H1 (cell line): ENCODE measurements around the gene HK1. TPM values are rescaled to one million over a fixed set of nuclear protein-coding genes. Genes with fewer than 3 reads are reported as not detected.

Source experiments
- CTCF ChIA-PET: fragments of 300-600 bp; sonication (Branson Sonifier 250); formaldehyde crosslinking; loops from one replicate; lab custom pipeline; 2021; ENCODE audit not compliant: partially characterized antibody; lab: Charles Lee
- POLR2A ChIA-PET: fragments of 300-600 bp; sonication (Branson Sonifier 250); formaldehyde crosslinking; loops from one replicate; lab custom pipeline; 2021; ENCODE audit warnings: inconsistent platforms; ENCODE audit not compliant: partially characterized antibody; lab: Charles Lee
- DNase-seq, 2 experiments: peaks; one replicate each; pipeline versions ENCODE4 v3.0.0 to v3.0.0-alpha.2; 2010 to 2022; ENCODE audit warnings: low spot score in 2 of 2, low read depth in 1 of 2, mixed read lengths in 1 of 2
- FAIRE-seq: peaks from 2 replicates; lab custom pipeline; 2011; peaks lifted over from hg19 to GRCh38; lab: Jason Lieb, UNC
- H2AFZ ChIP-seq: 2 replicates; pipeline ENCODE4 v1.8.1; 2012; ENCODE audit warnings: low read length, inconsistent platforms
- H2AK5ac ChIP-seq: 2 replicates; pipeline ENCODE4 v1.6.1; 2013; ENCODE audit warnings: low read depth, low read length
- H2BK120ac ChIP-seq: replicated peaks from 2 replicates; pipeline ENCODE3; 2013; ENCODE audit warnings: low read depth, low read length, inconsistent platforms
- H2BK12ac ChIP-seq: 2 replicates; pipeline ENCODE4 v1.6.1; 2013; ENCODE audit warnings: low read depth, low read length
- H2BK15ac ChIP-seq: 2 replicates; pipeline ENCODE4 v1.6.1; 2013; ENCODE audit warnings: low read length
- H2BK20ac ChIP-seq: 2 replicates; pipeline ENCODE4 v1.6.1; 2013; ENCODE audit warnings: low read length
- H2BK5ac ChIP-seq: 2 replicates; pipeline ENCODE4 v1.6.1; 2013; ENCODE audit warnings: low read depth, low read length
- H3K14ac ChIP-seq: 2 replicates; pipeline ENCODE4 v1.6.1; 2013; ENCODE audit warnings: inconsistent platforms; ENCODE audit not compliant: insufficient read length
- H3K18ac ChIP-seq: 2 replicates; pipeline ENCODE4 v1.6.1; 2013; ENCODE audit warnings: low read length; ENCODE audit errors: extremely low read depth
- H3K23ac ChIP-seq: 2 replicates; pipeline ENCODE4 v1.6.1; 2013; ENCODE audit warnings: inconsistent platforms; ENCODE audit not compliant: insufficient read length
- H3K23me2 ChIP-seq: 2 replicates; pipeline ENCODE4 v1.6.1; 2013; ENCODE audit warnings: low read depth, low read length
- H3K27ac ChIP-seq: 2 replicates; pipeline ENCODE4 v1.6.1; 2011; ENCODE audit warnings: low read depth, low read length, inconsistent platforms
- H3K27me3 ChIP-seq, 4 experiments: replicated peaks in 1 of 4; 1 replicate in 1 of 4; 2 replicates in 3 of 4; pipeline versions ENCODE4 v1.6.1 to v1.8.1; 2011 to 2013; ENCODE audit warnings: low read length in 3 of 4, mild to moderate bottlenecking in 3 of 4, inconsistent platforms in 2 of 4, mixed read lengths in 2 of 4, moderate library complexity in 1 of 4; ENCODE audit not compliant: control insufficient read depth in 3 of 4, insufficient read depth in 3 of 4; ENCODE audit errors: extremely low read depth in 1 of 4
- H3K36me3 ChIP-seq, 4 experiments: 2 replicates each; pipeline versions ENCODE4 v1.6.1 to v1.8.1; 2011 to 2013; ENCODE audit warnings: mild to moderate bottlenecking in 4 of 4, low read length in 3 of 4, moderate library complexity in 2 of 4, control low read depth in 1 of 4, inconsistent platforms in 1 of 4; ENCODE audit not compliant: insufficient read depth in 4 of 4, control insufficient read depth in 2 of 4
- H3K4ac ChIP-seq: replicated peaks from 2 replicates; pipeline ENCODE3; 2013; ENCODE audit warnings: low read length, low read depth, mixed read lengths, inconsistent platforms; ENCODE audit not compliant: insufficient read length
- H3K4me1 ChIP-seq, 4 experiments: replicated peaks in 1 of 4; 1 replicate in 1 of 4; 2 replicates in 3 of 4; pipeline versions ENCODE4 v1.6.1 to v1.8.1; 2011 to 2013; ENCODE audit warnings: low read length in 3 of 4, inconsistent platforms in 2 of 4, mixed read lengths in 1 of 4; ENCODE audit not compliant: insufficient read depth in 4 of 4, control insufficient read depth in 3 of 4
- H3K4me2 ChIP-seq, 2 experiments: 2 replicates each; pipeline versions ENCODE4 v1.6.1 to v1.8.1; 2011 to 2013; ENCODE audit warnings: low read depth in 2 of 2, low read length in 2 of 2, control low read depth in 1 of 2, inconsistent platforms in 1 of 2, mild to moderate bottlenecking in 1 of 2; ENCODE audit not compliant: insufficient read depth in 1 of 2
- H3K4me3 ChIP-seq, 4 experiments: fragments of 200-600, 300-600 bp in 1 of 4; sonication (generic), shearing (Covaris generic), sonication (Bioruptor Twin) in 1 of 4; 2 replicates each; pipeline versions ENCODE4 v1.5.1 to v1.8.1; 2011 to 2016; ENCODE audit warnings: low read length in 4 of 4, low read depth in 3 of 4, control low read depth in 2 of 4, inconsistent platforms in 2 of 4, mild to moderate bottlenecking in 2 of 4, mixed read lengths in 1 of 4, moderate library complexity in 1 of 4; ENCODE audit not compliant: insufficient read depth in 2 of 4; ENCODE audit errors: extremely low read depth in 1 of 4
- H3K56ac ChIP-seq: replicated peaks from 2 replicates; pipeline ENCODE3; 2013; ENCODE audit warnings: low read depth, mild to moderate bottlenecking, mixed read lengths, low read length, inconsistent platforms; ENCODE audit not compliant: insufficient read length
- H3K79me1 ChIP-seq: 2 replicates; pipeline ENCODE4 v1.6.1; 2013; ENCODE audit warnings: low read depth, low read length, control low read depth
- H3K79me2 ChIP-seq, 2 experiments: 2 replicates each; pipeline versions ENCODE4 v1.6.1 to v1.8.1; 2012 to 2013; ENCODE audit warnings: low read length in 2 of 2, mild to moderate bottlenecking in 2 of 2, inconsistent platforms in 1 of 2; ENCODE audit not compliant: insufficient read depth in 2 of 2, control insufficient read depth in 1 of 2
- H3K9ac ChIP-seq, 4 experiments: replicated peaks in 1 of 4; 1 replicate in 1 of 4; 2 replicates in 3 of 4; pipeline versions ENCODE4 v1.6.1 to v1.8.1; 2011 to 2013; ENCODE audit warnings: low read depth in 3 of 4, low read length in 3 of 4, control low read depth in 2 of 4, mild to moderate bottlenecking in 2 of 4, moderate library complexity in 2 of 4, inconsistent platforms in 1 of 4; ENCODE audit errors: extremely low read depth in 1 of 4
- H3K9me3 ChIP-seq, 2 experiments: 2 replicates each; pipeline versions ENCODE4 v1.6.1 to v1.8.1; 2012 to 2013; ENCODE audit warnings: mild to moderate bottlenecking in 2 of 2, moderate library complexity in 2 of 2, control low read depth in 1 of 2, inconsistent platforms in 1 of 2, low read depth in 1 of 2, low read length in 1 of 2, mixed read lengths in 1 of 2; ENCODE audit not compliant: insufficient read depth in 2 of 2
- H4K20me1 ChIP-seq, 2 experiments: replicated peaks in 1 of 2; 2 replicates each; pipeline versions ENCODE3 to v1.8.1; 2011 to 2013; ENCODE audit warnings: inconsistent platforms in 2 of 2, low read length in 2 of 2, mild to moderate bottlenecking in 1 of 2; ENCODE audit not compliant: insufficient read depth in 2 of 2, control insufficient read depth in 1 of 2
- H4K5ac ChIP-seq: 2 replicates; pipeline ENCODE4 v1.6.1; 2013; ENCODE audit warnings: low read length, low read depth, mixed read lengths, inconsistent platforms; ENCODE audit not compliant: insufficient read length
- H4K8ac ChIP-seq: 2 replicates; pipeline ENCODE4 v1.8.0; 2013; ENCODE audit warnings: mild to moderate bottlenecking, moderate library complexity, low read length, inconsistent platforms; ENCODE audit not compliant: insufficient read depth; ENCODE audit errors: extremely low read depth
- H4K91ac ChIP-seq: replicated peaks from 2 replicates; pipeline ENCODE3; 2013; ENCODE audit warnings: low read length, mixed read lengths, inconsistent platforms; ENCODE audit not compliant: insufficient read length
- ASH2L ChIP-seq: fragments of 200-600, 300-600 bp; sonication (generic); IDR thresholded peaks from one replicate; pipeline ENCODE4 v1.7.1; 2017; ENCODE audit warnings: low read length
- CBX8 ChIP-seq: fragments of 300-800, 300-1000 bp; sonication (generic); IDR thresholded peaks from 2 replicates; pipeline ENCODE4 v1.7.1; 2016; ENCODE audit warnings: low read depth, low read length, borderline replicate concordance
- EZH2 ChIP-seq: fragments of 200-600 bp; sonication (generic); IDR thresholded peaks from 2 replicates; pipeline ENCODE4 v1.7.1; 2012; ENCODE audit warnings: low read depth, mild to moderate bottlenecking, moderate library complexity, low read length, inconsistent platforms; ENCODE audit not compliant: severe bottlenecking
- FOSL1 ChIP-seq: IDR thresholded peaks from 2 replicates; pipeline ENCODE4 v1.6.1; 2011; ENCODE audit warnings: mild to moderate bottlenecking, low read depth, low read length, moderate library complexity; ENCODE audit not compliant: insufficient read depth
- GTF2F1 ChIP-seq: IDR thresholded peaks from 2 replicates; pipeline ENCODE4 v1.6.1; 2012; ENCODE audit warnings: low read depth, low read length, improper control_type of control experiment, borderline replicate concordance
- HDAC2 ChIP-seq, 2 experiments: fragments of 300-600 bp in 1 of 2; sonication (generic) in 1 of 2; IDR thresholded peaks; 2 replicates each; pipeline ENCODE4 v1.6.1; 2011 to 2012; ENCODE audit warnings: low read depth in 2 of 2, low read length in 2 of 2, mild to moderate bottlenecking in 2 of 2, moderate library complexity in 2 of 2, borderline replicate concordance in 1 of 2, inconsistent platforms in 1 of 2
- KDM4A ChIP-seq: IDR thresholded peaks from one replicate; pipeline ENCODE4 v1.7.1; 2012; ENCODE audit warnings: low read depth, mild to moderate bottlenecking, moderate library complexity, low read length, inconsistent platforms; ENCODE audit not compliant: severe bottlenecking
- RBBP5 ChIP-seq: IDR thresholded peaks from 2 replicates; pipeline ENCODE4 v1.7.1; 2012; ENCODE audit warnings: low read depth, mild to moderate bottlenecking, inconsistent platforms, low read length, moderate library complexity, borderline replicate concordance
- SIX5 ChIP-seq: IDR thresholded peaks from 2 replicates; pipeline ENCODE4 v1.6.1; 2011; ENCODE audit warnings: mild to moderate bottlenecking, low read depth, low read length
- TBP ChIP-seq: IDR thresholded peaks from 2 replicates; pipeline ENCODE4 v1.6.1; 2011; ENCODE audit warnings: low read depth, low read length, improper control_type of control experiment
- USF2 ChIP-seq: IDR thresholded peaks from 2 replicates; pipeline ENCODE4 v1.6.1; 2011; ENCODE audit warnings: low read length, improper control_type of control experiment
- WGBS, 2 experiments: shearing (Covaris generic) in 1 of 2; methylation state at CpG; one replicate each; pipeline versions ENCODE4 v1.1.6 to v1.1.7; 2013 to 2015; ENCODE audit warnings: low lambda C conversion rate in 2 of 2, mixed read lengths in 2 of 2, inconsistent platforms in 1 of 2, low coverage in 1 of 2, missing lambda C conversion rate in 1 of 2; ENCODE audit not compliant: insufficient replicate concordance in 2 of 2, insufficient coverage in 1 of 2, insufficient read length in 1 of 2; ENCODE audit errors: extremely low coverage in 1 of 2, missing lambda C conversion rate in 1 of 2; 5-methylcytosine and 5-hydroxymethylcytosine counted together
- polyA plus RNA-seq, 7 experiments: library from polyadenylated mRNA; depleted of rRNA in 3 of 7; stranded (reverse) in 5 of 7; unstranded in 2 of 7; fragments of >200 nt in 5 of 7; fragments of 200-250 nt in 2 of 7; gene quantifications; 1 replicate in 5 of 7; 2 replicates in 1 of 7; 4 replicates in 1 of 7; pipeline versions ENCODE4 v1.2.1 to v1.2.3, GENCODE V29; 2011 to 2013; ENCODE audit warnings: missing spikeins in 2 of 7, mixed read lengths in 2 of 7
- total RNA-seq: library from RNA; stranded (reverse); fragmentation: NEBNext Ultra II Directional; extraction: Animal tissue kit (Norgen Biotek cat#: 25700); gene quantifications from 2 replicates; pipeline ENCODE4 v1.2.1, GENCODE V29; 2021

HK1 gene
- total and polyA plus RNA-seq, 2 of the 8 experiments (the other 6 are each of a cell fraction or from before 2014, with no cell fraction given): 55.8 to 247 TPM

GRCh38 chr10:69403066-69403465 is 124.8 kb downstream of the HK1 start:
- H2BK5ac ChIP-seq: no peak overlapping the region
- no peaks in the 10 kb centered on the region for H3K23me2 ChIP-seq
- no peak overlapping the region for H3K23ac ChIP-seq
- no peak overlapping the region for H4K5ac ChIP-seq
- H3K18ac ChIP-seq: no peak overlapping the region
- H3K79me1 ChIP-seq: no peaks in the 10 kb centered on the region
- H3K27me3 ChIP-seq: no peaks in the 10 kb centered on the region
- no peaks in the 10 kb centered on the region for H3K9me3 ChIP-seq
- H2BK12ac ChIP-seq: no peak overlapping the region
- no peak overlapping the region for H3K4ac ChIP-seq
- H2AK5ac ChIP-seq: no peak overlapping the region
- H3K4me3 ChIP-seq: no peak overlapping the region
- H3K4me1 ChIP-seq: peaks cover 0 to 10% (median 7%) of the 10 kb centered on the region in 4 experiments; a peak in 6 of 7 replicates
- no peak overlapping the region for H2AFZ ChIP-seq
- no peak overlapping the region for H2BK20ac ChIP-seq
- H3K56ac ChIP-seq: no peak overlapping the region
- WGBS, 2 experiments: 83% methylated on average over 1 of the region's 1 CpG; no CpG with 5 or more reads in 1 of the 2 experiments
- H3K36me3 ChIP-seq: peaks cover 4 to 30% (median 20%) of the 10 kb centered on the region in 4 experiments; a peak in 6 of 8 replicates
- ChIA-PET POLR2A (interaction anchor here (0.6 kb wide), 1 partner anchor 287 kb away, joined by 3 read pairs; no protein-coding TSS in a partner anchor), CTCF (interaction anchor here (0.5 to 7.6 kb wide), 8 partner anchors 8 to 303 kb away, joined by 3 to 69 read pairs (median 3); partner anchors contain the start of gene TACR2)
- H3K14ac ChIP-seq: no peak overlapping the region
- no peak overlapping the region for H3K27ac ChIP-seq
- no peak overlapping the region for H2BK15ac ChIP-seq
- H4K20me1 ChIP-seq: peaks cover 0 to 6% of the 10 kb centered on the region in 2 experiments
- H3K79me2 ChIP-seq: no peaks in the 10 kb centered on the region
- FAIRE-seq (no peak), DNase-seq (no peak)
- H3K9ac ChIP-seq: no peak overlapping the region
- no peak overlapping the region for H3K4me2 ChIP-seq
- TF ChIP-seq ASH2L: no peak
- TF ChIP-seq SIX5: no peak
- no peak for TF ChIP-seq TBP
- no peak for TF ChIP-seq HDAC2 (IDR thresholded peaks at IDR 0.05; ENCODE audit: borderline replicate concordance in 1 of 2, low read depth in 2 of 2, low read length in 2 of 2)
- no peak for TF ChIP-seq GTF2F1
- no peak for TF ChIP-seq RBBP5
- TF ChIP-seq EZH2: no peak
- TF ChIP-seq USF2: no peak
- no peak for TF ChIP-seq FOSL1
- TF ChIP-seq CBX8: no peak
- TF ChIP-seq KDM4A: no peak
- H2BK120ac ChIP-seq: no peak overlapping the region
- no peak overlapping the region for H4K8ac ChIP-seq
- no peak overlapping the region for H4K91ac ChIP-seq
